ENCODE data around the gene ZNF280B. TPM values are rescaled to one million over a fixed set of nuclear protein-coding genes. Genes with fewer than 3 reads are reported as not detected.

ZNF280B gene, protein sequence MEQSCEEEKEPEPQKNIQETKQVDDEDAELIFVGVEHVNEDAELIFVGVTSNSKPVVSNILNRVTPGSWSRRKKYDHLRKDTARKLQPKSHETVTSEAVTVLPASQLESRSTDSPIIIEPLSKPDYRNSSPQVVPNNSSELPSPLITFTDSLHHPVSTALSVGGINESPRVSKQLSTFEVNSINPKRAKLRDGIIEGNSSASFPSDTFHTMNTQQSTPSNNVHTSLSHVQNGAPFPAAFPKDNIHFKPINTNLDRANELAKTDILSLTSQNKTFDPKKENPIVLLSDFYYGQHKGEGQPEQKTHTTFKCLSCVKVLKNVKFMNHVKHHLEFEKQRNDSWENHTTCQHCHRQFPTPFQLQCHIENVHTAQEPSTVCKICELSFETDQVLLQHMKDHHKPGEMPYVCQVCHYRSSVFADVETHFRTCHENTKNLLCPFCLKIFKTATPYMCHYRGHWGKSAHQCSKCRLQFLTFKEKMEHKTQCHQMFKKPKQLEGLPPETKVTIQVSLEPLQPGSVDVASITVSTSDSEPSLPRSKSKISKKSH
- total RNA-seq (2014; rRNA removed) (0.66 and 1.7 TPM in 2 replicates), Bru-seq, nascent RNA (percentile 48 among the genes with signal in this experiment), BruChase-seq, experiment 1, labeled RNA remaining after a 6-hour chase (percentile 51 among the genes with signal in this experiment), BruChase-seq, experiment 2, labeled RNA remaining after a 2-hour chase (percentile 58 among the genes with signal in this experiment)
- long read RNA-seq, partial matches to known transcripts, result 0 of 1 reads
- long read RNA-seq, other reads (novel, unspliced or antisense), result 1 of 1 reads

DNA sequence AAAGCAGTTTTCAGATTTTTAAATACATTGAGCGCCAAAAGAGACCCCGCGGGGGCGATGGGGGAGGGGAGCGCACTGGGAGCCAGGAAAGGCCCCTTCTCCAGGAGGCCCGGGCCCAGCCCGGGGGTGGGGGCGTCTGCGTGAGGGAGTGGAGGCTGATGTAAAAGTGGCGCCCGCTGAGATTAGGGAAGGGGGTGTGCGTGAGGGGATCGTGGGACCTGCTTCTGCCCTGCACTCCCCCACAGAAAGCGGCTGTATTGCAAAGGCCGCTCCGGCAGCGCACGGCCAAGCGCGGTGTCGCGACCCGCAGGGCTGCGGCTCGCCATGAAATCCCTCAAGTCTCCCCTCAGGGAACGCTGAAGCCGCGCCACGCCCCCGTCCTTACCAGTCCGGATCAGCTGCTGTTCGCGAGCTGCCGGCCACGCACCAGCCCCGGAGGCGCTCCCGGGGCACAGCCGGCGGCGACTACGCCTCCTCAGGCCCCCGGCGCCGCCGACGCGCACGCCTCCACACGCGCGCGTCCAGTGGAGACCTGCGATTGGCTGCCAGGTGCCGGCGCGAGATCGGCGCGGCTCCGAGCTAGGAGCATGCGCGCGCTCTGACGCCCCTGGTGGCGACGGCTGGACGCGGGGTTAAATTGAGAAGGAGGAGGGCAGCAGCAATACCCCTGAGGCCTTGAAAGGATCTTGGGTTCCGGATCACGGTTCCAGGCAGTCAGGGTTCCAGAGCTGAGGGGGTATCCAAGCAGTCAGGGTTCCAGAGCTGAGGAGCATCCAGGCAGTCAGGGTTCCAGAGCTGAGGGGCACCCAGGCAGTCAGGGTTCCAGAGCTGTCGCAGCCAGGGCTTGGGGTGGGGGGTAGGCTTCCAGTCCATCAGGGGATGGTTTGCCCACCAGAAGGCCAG is at the start of gene ZNF280B:
Gene ZNF280B (minus strand): TSS at position 469 of the 903 bp plus-strand sequence. CDS start 19,344 bp downstream, outside the sequence.
- no TSS peak for BruUV-seq (replicated peaks)
- DNase-seq, result peak; percentile 71
- H3K4me3 ChIP-seq (ENCODE audit: low read length), result peak within 1 kb of the TSS; percentile 71
- no peaks in the 10 kb centered on the region for H4K20me1 ChIP-seq (ENCODE audit: low read length)
- intact Hi-C loops (cut with micrococcal nuclease), result no loop called here
- H2AFZ ChIP-seq (ENCODE audit: low read length), result peak within 1 kb of the TSS; percentile 89
- ATAC-seq, result peak; percentile 99
- H3K4me2 ChIP-seq (ENCODE audit: low read length), result peak within 1 kb of the TSS; percentile 81
- peak within 1 kb of the TSS; percentile 72 for H3K9ac ChIP-seq (ENCODE audit: low read length)
- H3K79me2 ChIP-seq (ENCODE audit: low read length), result no peaks in the 10 kb centered on the region
- H3F3A ChIP-seq (ENCODE audit: low read length, unreplicated experiment), result no peaks in the 10 kb centered on the region
- TF ChIP-seq, protein P1, sequence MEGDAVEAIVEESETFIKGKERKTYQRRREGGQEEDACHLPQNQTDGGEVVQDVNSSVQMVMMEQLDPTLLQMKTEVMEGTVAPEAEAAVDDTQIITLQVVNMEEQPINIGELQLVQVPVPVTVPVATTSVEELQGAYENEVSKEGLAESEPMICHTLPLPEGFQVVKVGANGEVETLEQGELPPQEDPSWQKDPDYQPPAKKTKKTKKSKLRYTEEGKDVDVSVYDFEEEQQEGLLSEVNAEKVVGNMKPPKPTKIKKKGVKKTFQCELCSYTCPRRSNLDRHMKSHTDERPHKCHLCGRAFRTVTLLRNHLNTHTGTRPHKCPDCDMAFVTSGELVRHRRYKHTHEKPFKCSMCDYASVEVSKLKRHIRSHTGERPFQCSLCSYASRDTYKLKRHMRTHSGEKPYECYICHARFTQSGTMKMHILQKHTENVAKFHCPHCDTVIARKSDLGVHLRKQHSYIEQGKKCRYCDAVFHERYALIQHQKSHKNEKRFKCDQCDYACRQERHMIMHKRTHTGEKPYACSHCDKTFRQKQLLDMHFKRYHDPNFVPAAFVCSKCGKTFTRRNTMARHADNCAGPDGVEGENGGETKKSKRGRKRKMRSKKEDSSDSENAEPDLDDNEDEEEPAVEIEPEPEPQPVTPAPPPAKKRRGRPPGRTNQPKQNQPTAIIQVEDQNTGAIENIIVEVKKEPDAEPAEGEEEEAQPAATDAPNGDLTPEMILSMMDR (conservative IDR thresholded peaks at IDR 0.05; ENCODE audit: low read depth, low read length), result peak; percentile 61
- TF ChIP-seq EZH2phosphoT487 (IDR thresholded peaks at IDR 0.05; ENCODE audit: borderline replicate concordance, low read length) (no peak), EZH2 (IDR thresholded peaks at IDR 0.05; ENCODE audit: low read length, unreplicated experiment) (no peak)
- H3K9me2 ChIP-seq (replicated peaks; ENCODE audit: low read length), result no peaks in the 10 kb centered on the region
- peaks cover 6% of the 10 kb centered on the region; the same call in 1 of the 2 replicates for H3K27me3 ChIP-seq (ENCODE audit: low read length)
- no peak within 1 kb of the TSS for H3K27ac ChIP-seq (ENCODE audit: low read length)
- CTCF ChIA-PET, result interaction anchor here (0.6 kb wide), 1 partner anchor 79 kb away, joined by 7 read pairs; no protein-coding TSS in a partner anchor
- no peaks in the 10 kb centered on the region; the same call in 1 of the 2 replicates for H3K4me1 ChIP-seq (ENCODE audit: insufficient read depth, low read length)
- H3K9me3 ChIP-seq (ENCODE audit: low read length), result no peaks in the 10 kb centered on the region
- POLR2A ChIA-PET (ENCODE audit: unreplicated experiment), result interaction anchor here (0.6 kb wide), 1 partner anchor 59 kb away, joined by 3 read pairs; no protein-coding TSS in a partner anchor
- no peaks in the 10 kb centered on the region for H3K36me3 ChIP-seq (ENCODE audit: low read depth, low read length)

DNA sequence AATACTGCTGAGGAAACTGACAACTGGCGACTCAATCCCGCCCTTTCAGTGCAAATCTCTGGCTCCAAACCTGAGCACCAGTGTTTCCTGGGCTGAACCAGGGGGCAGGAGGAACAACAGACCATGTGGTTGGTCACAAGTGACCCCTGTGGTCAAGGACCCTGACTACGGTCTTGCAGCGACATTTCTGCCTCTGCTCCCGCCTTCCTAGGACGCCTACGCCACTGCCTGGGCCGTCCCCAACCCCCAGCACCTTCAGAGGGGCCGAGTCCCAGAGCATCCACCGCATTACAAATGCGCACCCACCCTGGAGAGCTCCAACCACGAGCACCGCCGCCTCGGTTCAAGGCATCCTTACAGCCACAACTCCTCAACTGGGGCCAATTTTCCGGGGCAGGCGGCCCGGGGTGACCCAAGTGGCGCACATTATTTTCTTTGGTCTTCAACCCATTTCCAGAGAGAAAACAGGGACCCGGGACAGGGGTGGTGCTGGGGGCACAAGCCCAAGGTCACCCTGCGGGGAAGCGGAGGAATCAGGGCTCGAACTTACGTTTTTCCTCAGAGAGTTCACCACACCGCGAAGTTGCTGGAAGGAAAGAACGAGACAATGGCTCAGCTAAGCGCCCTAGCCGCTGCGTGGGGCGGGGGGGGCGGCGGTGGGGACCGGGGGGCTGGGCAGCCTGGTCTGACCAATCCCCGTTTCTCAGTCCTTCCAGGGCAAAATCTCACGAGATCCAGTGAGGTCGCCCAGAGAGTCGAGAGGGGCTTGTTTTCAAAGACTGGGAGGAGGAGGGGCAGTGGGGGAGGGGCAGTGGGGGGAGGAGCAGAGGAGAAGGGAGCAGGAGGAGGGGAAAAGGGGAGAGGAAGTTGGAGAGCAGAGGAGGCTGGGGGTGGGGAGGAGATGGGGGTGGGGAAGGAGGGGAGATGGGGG is 48.7 kb upstream of the ZNF280B start:
- Histone ChIP-seq H3K4me1 (ENCODE audit: insufficient read depth, low read length) (no peaks in the 10 kb centered on the region), H3K27me3 (ENCODE audit: low read length) (no peaks in the 10 kb centered on the region), H3F3A (ENCODE audit: low read length, unreplicated experiment) (no peaks in the 10 kb centered on the region), H2AFZ (ENCODE audit: low read length) (no peak overlapping the region), H4K20me1 (ENCODE audit: low read length) (no peaks in the 10 kb centered on the region), H3K79me2 (ENCODE audit: low read length) (no peaks in the 10 kb centered on the region), H3K9me3 (ENCODE audit: low read length) (no peaks in the 10 kb centered on the region), H3K9ac (ENCODE audit: low read length) (no peak overlapping the region), H3K4me2 (ENCODE audit: low read length) (no peak overlapping the region), H3K4me3 (ENCODE audit: low read length) (no peak overlapping the region), H3K36me3 (ENCODE audit: low read depth, low read length) (no peaks in the 10 kb centered on the region), H3K27ac (ENCODE audit: low read length) (no peak overlapping the region), H3K9me2 (replicated peaks; ENCODE audit: low read length) (no peaks in the 10 kb centered on the region)
- intact Hi-C loops (cut with micrococcal nuclease), result no loop called here
- TF ChIP-seq EZH2 (IDR thresholded peaks at IDR 0.05; ENCODE audit: low read length, unreplicated experiment) (no peak), EZH2phosphoT487 (IDR thresholded peaks at IDR 0.05; ENCODE audit: borderline replicate concordance, low read length) (no peak)
- TF ChIP-seq, protein P1 (conservative IDR thresholded peaks at IDR 0.05; ENCODE audit: low read depth, low read length), result no peak
- POLR2A ChIA-PET (ENCODE audit: unreplicated experiment), result no interaction called here
- TSS peak; percentile 30 for BruUV-seq (replicated peaks)
- DNase-seq, result no peak
- no peak for ATAC-seq
- CTCF ChIA-PET, result no interaction called here
